Progenitor cell of endocrine pancreas (in vitro differentiated cells): Measurements from ENCODE around the gene GNB2. TPM values are rescaled to one million over a fixed set of nuclear protein-coding genes. Genes with fewer than 3 reads are reported as not detected.
"Not testable (repeated sequence)": the region's sequence is repeated elsewhere in the genome, so short reads cannot be mapped to it uniquely, and the experiment has no call there.

Source experiments
- DNase-seq: peaks from one replicate; pipeline ENCODE4 v3.0.0; 2021; ENCODE audit warnings: low spot score; ENCODE audit not compliant: unreplicated experiment
- H3K27ac Mint-ChIP-seq: 2 replicates; pipeline ENCODE4 v1.8.0; 2021; ENCODE audit warnings: mild to moderate bottlenecking, moderate library complexity, mixed read lengths
- H3K27me3 Mint-ChIP-seq: 2 replicates; pipeline ENCODE4 v1.8.0; 2021; ENCODE audit warnings: mixed read lengths
- H3K36me3 Mint-ChIP-seq: 2 replicates; pipeline ENCODE4 v1.8.0; 2022; ENCODE audit warnings: mixed read lengths; ENCODE audit not compliant: insufficient read depth
- H3K4me1 Mint-ChIP-seq: 2 replicates; pipeline ENCODE4 v1.8.0; 2021; ENCODE audit warnings: low read depth, mixed read lengths
- H3K4me3 Mint-ChIP-seq: 2 replicates; pipeline ENCODE4 v1.8.0; 2021; ENCODE audit warnings: low read depth, mild to moderate bottlenecking, moderate library complexity, mixed read lengths
- H3K9me3 Mint-ChIP-seq: 2 replicates; pipeline ENCODE4 v1.8.0; 2021; ENCODE audit warnings: low read depth, mixed read lengths
- total RNA-seq: library from RNA; stranded (reverse); gene quantifications from 2 replicates; pipeline ENCODE4 v1.2.1, GENCODE V29; 2021
- TF ChIP-seq, protein P1 (sequence below): fragments of 200-600 bp; sonication (generic); IDR thresholded peaks from one replicate; pipeline ENCODE4 v1.5.0; 2021; ENCODE audit warnings: antibody characterized with exemption, mild to moderate bottlenecking; ENCODE audit not compliant: unreplicated experiment

The GNB2 gene
- total RNA-seq, 1 donor from 2014 or later, result 167 TPM

DNA sequence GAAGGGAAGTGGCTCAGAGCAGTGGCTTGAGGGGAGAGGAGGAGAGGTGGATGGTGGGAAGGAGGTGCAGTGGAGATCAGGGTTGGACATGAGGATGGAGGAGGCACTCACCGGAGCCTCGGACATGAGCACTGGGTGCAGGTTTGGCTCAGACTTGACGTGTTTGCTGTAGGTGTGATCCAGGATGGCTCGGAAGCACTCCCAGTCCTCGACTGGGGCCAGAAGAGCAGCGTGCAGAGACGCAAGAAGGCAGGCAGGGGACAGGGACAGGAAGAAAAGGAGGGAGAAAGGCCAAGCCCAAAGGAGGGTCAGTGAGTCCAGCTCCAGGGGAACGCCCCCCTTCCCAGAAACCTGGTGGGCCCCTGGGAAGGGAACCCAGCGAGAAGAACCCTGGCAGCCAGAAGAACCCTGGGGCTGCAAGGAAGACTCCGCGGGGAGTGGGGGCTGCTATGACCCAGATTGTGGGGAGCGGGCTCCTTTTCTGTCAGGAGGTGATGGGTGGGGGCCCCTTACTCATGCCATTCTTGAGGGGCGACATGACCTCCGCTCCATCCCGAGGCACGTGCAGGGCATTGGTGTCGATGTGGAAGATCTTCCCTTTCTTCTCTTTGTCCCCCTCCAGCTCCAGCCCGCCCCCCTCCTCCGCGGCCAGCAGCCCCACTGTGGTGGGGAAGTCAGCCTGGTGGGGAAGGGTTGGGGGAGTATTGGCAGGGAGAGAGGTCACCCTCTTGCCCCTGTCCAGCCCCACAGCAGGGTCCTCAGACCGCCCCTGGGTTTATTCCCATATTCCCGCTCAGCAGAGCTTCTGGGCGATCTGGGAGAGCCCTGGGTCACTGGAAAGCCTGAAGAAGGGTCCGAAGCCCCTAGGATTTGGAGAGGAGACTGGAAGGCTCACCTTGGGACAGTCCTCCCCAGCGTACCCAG, 18.4 kb upstream of the GNB2 start:
- no peaks in the 10 kb centered on the region for H3K9me3 Mint-ChIP-seq
- no peaks in the 10 kb centered on the region for H3K4me1 Mint-ChIP-seq
- TF ChIP-seq, protein P1, sequence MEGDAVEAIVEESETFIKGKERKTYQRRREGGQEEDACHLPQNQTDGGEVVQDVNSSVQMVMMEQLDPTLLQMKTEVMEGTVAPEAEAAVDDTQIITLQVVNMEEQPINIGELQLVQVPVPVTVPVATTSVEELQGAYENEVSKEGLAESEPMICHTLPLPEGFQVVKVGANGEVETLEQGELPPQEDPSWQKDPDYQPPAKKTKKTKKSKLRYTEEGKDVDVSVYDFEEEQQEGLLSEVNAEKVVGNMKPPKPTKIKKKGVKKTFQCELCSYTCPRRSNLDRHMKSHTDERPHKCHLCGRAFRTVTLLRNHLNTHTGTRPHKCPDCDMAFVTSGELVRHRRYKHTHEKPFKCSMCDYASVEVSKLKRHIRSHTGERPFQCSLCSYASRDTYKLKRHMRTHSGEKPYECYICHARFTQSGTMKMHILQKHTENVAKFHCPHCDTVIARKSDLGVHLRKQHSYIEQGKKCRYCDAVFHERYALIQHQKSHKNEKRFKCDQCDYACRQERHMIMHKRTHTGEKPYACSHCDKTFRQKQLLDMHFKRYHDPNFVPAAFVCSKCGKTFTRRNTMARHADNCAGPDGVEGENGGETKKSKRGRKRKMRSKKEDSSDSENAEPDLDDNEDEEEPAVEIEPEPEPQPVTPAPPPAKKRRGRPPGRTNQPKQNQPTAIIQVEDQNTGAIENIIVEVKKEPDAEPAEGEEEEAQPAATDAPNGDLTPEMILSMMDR, result no peak
- H3K27ac Mint-ChIP-seq, result no peak overlapping the region
- DNase-seq, result no peak
- H3K36me3 Mint-ChIP-seq, result no peaks in the 10 kb centered on the region
- H3K4me3 Mint-ChIP-seq, result no peak overlapping the region
- H3K27me3 Mint-ChIP-seq, result peaks cover 50% of the 10 kb centered on the region

DNA sequence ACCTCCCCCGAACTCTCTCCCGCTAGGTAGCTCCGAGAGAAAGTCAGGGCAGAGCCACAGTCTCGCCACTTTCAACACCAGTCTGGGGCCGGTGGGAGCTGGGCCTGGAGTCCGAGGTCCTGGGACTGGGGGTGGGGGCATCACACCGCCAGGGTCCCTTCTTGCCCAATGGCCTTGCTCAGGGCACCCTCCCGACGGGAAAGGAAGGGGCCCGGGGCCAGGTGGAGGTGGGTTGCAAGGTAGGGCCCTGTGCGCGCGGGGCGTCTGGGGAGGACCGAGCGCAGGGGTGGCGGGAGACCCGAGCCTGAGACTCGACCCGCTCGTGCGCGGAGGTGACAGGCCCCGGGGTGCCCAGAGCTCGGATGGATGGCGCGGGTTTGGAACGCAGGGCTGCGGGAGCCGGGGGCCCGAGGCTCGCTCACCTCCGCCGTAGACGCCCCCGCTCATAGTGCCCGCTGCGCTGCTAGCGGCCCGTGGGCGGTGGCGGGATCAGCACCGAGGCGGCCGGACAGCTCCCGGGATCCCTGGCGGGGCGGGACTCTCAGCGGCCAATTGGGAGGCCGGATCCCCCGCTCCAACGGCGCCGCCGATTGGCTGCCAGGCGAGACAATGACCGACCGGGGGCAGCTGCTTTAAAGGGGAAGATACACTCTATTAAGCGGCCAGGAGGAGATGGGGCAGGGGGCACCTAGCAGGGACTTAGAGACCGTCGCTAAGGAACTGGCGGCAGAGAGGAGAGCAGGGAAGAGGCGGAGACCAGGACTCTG, 17.4 kb upstream of the GNB2 start, which contains the start of gene ACTL6B:
Gene ACTL6B (minus strand): TSS at position 541 of the 767 bp plus-strand sequence. CDS start 94 bp downstream, at position 447.
- DNase-seq, result peak; percentile 62
- H3K9me3 Mint-ChIP-seq, result no peaks in the 10 kb centered on the region
- TF ChIP-seq, protein P1, result no peak
- no peak within 1 kb of the TSS for H3K27ac Mint-ChIP-seq
- no peaks in the 10 kb centered on the region for H3K4me1 Mint-ChIP-seq
- H3K4me3 Mint-ChIP-seq, result no peak within 1 kb of the TSS
- no peaks in the 10 kb centered on the region for H3K36me3 Mint-ChIP-seq
- H3K27me3 Mint-ChIP-seq, result peaks cover 46% of the 10 kb centered on the region

DNA sequence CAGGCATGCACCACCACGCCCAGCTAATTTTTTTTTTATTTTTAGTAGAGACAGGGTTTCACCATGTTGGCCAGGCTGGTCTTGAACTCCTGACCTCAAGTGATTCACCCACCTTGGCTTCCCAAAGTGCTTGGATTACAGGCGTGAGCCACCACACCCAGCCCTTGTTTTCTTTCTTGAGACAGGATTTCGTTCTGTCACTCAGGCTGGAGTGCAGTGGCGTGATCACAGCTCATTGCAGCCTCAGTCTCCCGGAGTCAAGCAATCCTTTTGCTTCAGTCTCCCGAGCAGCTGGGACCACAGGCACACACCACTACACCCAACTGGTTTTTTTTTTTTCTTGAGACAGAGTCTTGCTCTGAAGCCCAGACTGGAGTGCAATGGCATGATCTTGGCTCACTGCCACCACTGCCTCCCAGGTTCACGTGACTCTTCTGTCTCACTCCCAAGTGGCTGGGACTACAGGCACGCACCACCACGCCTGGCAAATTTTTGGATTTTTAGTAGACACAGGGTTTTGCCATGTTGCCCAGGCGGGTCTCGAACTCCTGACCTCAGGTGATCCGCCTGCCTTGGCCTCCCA, 11.3 kb upstream of the GNB2 start:
- not testable (repeated sequence) for DNase-seq, H3K9me3 Mint-ChIP-seq, H3K4me3 Mint-ChIP-seq, H3K4me1 Mint-ChIP-seq, H3K36me3 Mint-ChIP-seq, H3K27ac Mint-ChIP-seq
- H3K27me3 Mint-ChIP-seq, result peaks cover 41% of the 10 kb centered on the region

DNA sequence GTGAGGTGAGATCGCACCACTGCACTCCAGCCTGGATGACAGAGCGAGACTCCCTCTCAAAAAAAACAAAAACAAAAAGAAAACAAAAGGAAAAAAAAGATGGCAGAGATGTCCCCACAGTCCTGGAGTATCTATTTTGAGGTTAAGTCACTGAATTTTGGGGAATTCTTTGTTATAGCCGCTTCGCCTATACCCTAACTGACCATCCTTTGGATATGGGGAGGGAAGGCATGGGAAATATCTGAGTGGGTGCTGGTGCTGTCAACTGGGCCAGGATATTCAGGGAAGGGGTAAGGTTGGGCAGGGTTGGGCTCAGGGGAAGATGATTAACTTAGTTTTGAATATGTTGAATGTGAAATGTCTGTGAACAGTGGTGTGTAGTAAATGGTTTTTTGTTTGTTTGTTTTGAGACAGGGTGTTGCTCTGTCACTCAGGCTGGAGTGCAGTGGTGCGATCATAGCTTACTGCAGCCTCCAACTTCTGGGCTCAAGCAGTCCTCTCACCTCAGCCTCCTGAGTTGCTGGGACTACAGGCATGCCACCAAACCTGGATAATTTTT, 8.3 kb upstream of the GNB2 start:
- peaks cover 2% of the 10 kb centered on the region for H3K9me3 Mint-ChIP-seq
- no peak overlapping the region for H3K27ac Mint-ChIP-seq
- no peak for DNase-seq
- TF ChIP-seq, protein P1, result no peak
- no peaks in the 10 kb centered on the region for H3K36me3 Mint-ChIP-seq
- H3K4me3 Mint-ChIP-seq, result no peak overlapping the region
- H3K4me1 Mint-ChIP-seq, result no peaks in the 10 kb centered on the region
- H3K27me3 Mint-ChIP-seq, result peaks cover 35% of the 10 kb centered on the region

DNA sequence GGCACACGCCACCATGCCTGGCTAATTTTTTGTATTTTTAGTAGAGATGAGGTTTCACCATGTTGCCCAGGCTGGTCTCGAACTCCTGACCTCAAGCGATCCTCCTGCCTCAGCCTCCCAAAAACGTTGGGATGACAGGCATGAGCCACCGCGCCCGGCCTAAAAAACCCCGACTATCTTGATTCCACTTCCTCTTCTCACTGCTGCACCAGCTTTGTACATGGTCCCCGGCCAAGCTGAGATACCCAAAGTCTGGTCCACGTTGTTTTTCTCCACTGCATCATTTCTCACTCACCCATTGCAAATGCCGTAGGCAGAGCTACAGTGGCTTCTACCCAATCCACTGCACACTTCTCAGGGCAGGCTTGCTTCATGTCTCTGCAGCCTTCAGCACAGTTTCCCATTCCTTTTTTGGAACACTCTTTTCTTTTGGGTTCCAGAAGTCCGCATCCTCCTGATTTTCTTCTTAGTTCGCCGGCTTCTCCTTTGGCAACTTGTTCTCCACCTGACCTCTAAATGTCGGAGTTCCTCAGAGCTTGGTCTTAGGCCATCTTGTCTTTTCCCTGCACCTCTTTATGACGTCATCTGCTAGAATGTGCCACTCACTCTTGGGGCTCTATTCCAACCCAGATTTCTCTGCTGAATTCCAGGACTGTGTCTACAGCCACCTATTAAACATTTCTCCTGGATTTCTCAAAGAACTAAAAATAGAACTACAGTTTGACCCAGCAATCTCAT, 6.0 kb upstream of the GNB2 start:
- H3K27ac Mint-ChIP-seq, result no peak overlapping the region
- no peak for DNase-seq
- no peaks in the 10 kb centered on the region for H3K4me1 Mint-ChIP-seq
- peaks cover 45% of the 10 kb centered on the region for H3K27me3 Mint-ChIP-seq
- peaks cover 2% of the 10 kb centered on the region for H3K9me3 Mint-ChIP-seq
- no peaks in the 10 kb centered on the region for H3K36me3 Mint-ChIP-seq
- H3K4me3 Mint-ChIP-seq, result no peak overlapping the region
- TF ChIP-seq, protein P1, result no peak
